HepG2 (cell line): ENCODE results near the gene PRKCE. TPM values are rescaled to one million over a fixed set of nuclear protein-coding genes. Genes with fewer than 3 reads are reported as not detected.

ENCODE experiments used
- BHLHE40 ChIP-seq: IDR thresholded peaks from 2 replicates; pipeline ENCODE4 v1.6.1; 2011; ENCODE audit warnings: low read length, improper control_type of control experiment
- HIC2 ChIP-seq: sonication (generic); formaldehyde crosslinking; IDR thresholded peaks from 2 replicates; pipeline ENCODE4 v1.9.0; 2022; ENCODE audit warnings: low read depth, missing genetic modification reagents
- KDM5A ChIP-seq: fragments of 200-600 bp; sonication (generic); IDR thresholded peaks from 2 replicates; pipeline ENCODE4 v1.7.0; 2018; ENCODE audit warnings: antibody characterized with exemption, mild to moderate bottlenecking, low read length, borderline replicate concordance
- KLF6 ChIP-seq: IDR thresholded peaks from 2 replicates; pipeline ENCODE4 v1.8.0; 2016; ENCODE audit warnings: missing biosample characterization, missing genetic modification reagents
- RARG ChIP-seq: sonication (generic); formaldehyde crosslinking; IDR thresholded peaks from 2 replicates; pipeline ENCODE4 v1.4.0; 2020; ENCODE audit warnings: low read depth, mild to moderate bottlenecking, missing genetic modification reagents
- RBFOX2 ChIP-seq: fragments of 200-400 bp; formaldehyde crosslinking; IDR thresholded peaks from 2 replicates; pipeline ENCODE4 v1.6.1; 2017; ENCODE audit warnings: low read depth, mild to moderate bottlenecking, low read length
- REST ChIP-seq, 2 experiments: IDR thresholded peaks; 2 replicates each; pipeline ENCODE4 v1.6.1; 2011 to 2012; ENCODE audit warnings: low read length in 2 of 2, borderline replicate concordance in 1 of 2, low read depth in 1 of 2, mild to moderate bottlenecking in 1 of 2, moderate library complexity in 1 of 2
- SP140L ChIP-seq: sonication (generic); formaldehyde crosslinking; IDR thresholded peaks from 2 replicates; pipeline ENCODE4 v1.4.0; 2020; ENCODE audit warnings: missing genetic modification reagents, borderline replicate concordance
- SRSF1 ChIP-seq: fragments of 200-400 bp; formaldehyde crosslinking; optimal IDR thresholded peaks from 2 replicates; pipeline ENCODE3; 2017; ENCODE audit warnings: mild to moderate bottlenecking, low read depth, low read length, moderate library complexity
- TAF15 ChIP-seq: fragments of 200-400 bp; formaldehyde crosslinking; IDR thresholded peaks from one replicate; pipeline ENCODE4 v1.6.1; 2018; ENCODE audit warnings: mild to moderate bottlenecking, low read depth, low read length; ENCODE audit not compliant: poor library complexity, severe bottlenecking
- XBP1 ChIP-seq: sonication (generic); formaldehyde crosslinking; IDR thresholded peaks from 2 replicates; pipeline ENCODE4 v1.5.0; 2020; ENCODE audit warnings: missing genetic modification reagents
- ZKSCAN8 ChIP-seq: IDR thresholded peaks from 2 replicates; pipeline ENCODE4 v1.6.1; 2016; ENCODE audit warnings: borderline replicate concordance, missing genetic modification reagents, missing compliant biosample characterization
- ZNF382 ChIP-seq: sonication (generic); formaldehyde crosslinking; IDR thresholded peaks from 2 replicates; pipeline ENCODE4 v1.5.0; 2020; ENCODE audit warnings: missing genetic modification reagents, mild to moderate bottlenecking, borderline replicate concordance
- ZNF556 ChIP-seq: sonication (generic); formaldehyde crosslinking; IDR thresholded peaks from 2 replicates; pipeline ENCODE4 v1.4.0; 2020; ENCODE audit warnings: mild to moderate bottlenecking, missing genetic modification reagents, borderline replicate concordance
- ZNF605 ChIP-seq: sonication (generic); formaldehyde crosslinking; IDR thresholded peaks from 2 replicates; pipeline ENCODE4 v1.8.0; 2022; ENCODE audit warnings: mild to moderate bottlenecking, missing genetic modification reagents
- ZNF678 ChIP-seq: sonication (generic); formaldehyde crosslinking; IDR thresholded peaks from 2 replicates; pipeline ENCODE4 v1.4.0; 2020; ENCODE audit warnings: mild to moderate bottlenecking, missing genetic modification reagents
- ZNF776 ChIP-seq: sonication (generic); formaldehyde crosslinking; IDR thresholded peaks from 2 replicates; pipeline ENCODE4 v1.4.0; 2020; ENCODE audit warnings: mild to moderate bottlenecking, missing genetic modification reagents
- polyA plus RNA-seq, 8 experiments: library from polyadenylated mRNA; depleted of rRNA in 3 of 8; stranded (reverse) in 7 of 8; unstranded in 1 of 8; fragments of >200 nt; fragmentation: Illumina TruSeq in 4 of 8; extraction: Trizol in 4 of 8; gene quantifications; 2 replicates each; pipeline versions ENCODE4 v1.2.1 to v1.2.3, GENCODE V29; 2011 to 2016; ENCODE audit warnings: low read depth in 4 of 8, missing spikeins in 1 of 8, mixed read lengths in 1 of 8; ENCODE audit not compliant: insufficient read depth in 1 of 8
- total RNA-seq, 5 experiments: library from RNA; depleted of rRNA; stranded (reverse); fragments of >200 nt; fragmentation: Illumina TruSeq; extraction: Trizol; gene quantifications; 2 replicates each; pipeline ENCODE4 v1.2.3, GENCODE V29; 2016; ENCODE audit warnings: low read depth in 1 of 5
- TF ChIP-seq, protein P1 (sequence below): sonication (generic); formaldehyde crosslinking; IDR thresholded peaks from 2 replicates; pipeline ENCODE4 v1.4.0; 2020; ENCODE audit warnings: mild to moderate bottlenecking, missing genetic modification reagents
- TF ChIP-seq, protein P2 (sequence below): sonication (generic); formaldehyde crosslinking; IDR thresholded peaks from 2 replicates; pipeline ENCODE4 v1.8.0; 2022; ENCODE audit warnings: mild to moderate bottlenecking, missing genetic modification reagents, moderate library complexity

The PRKCE gene
- total and polyA plus RNA-seq, 2 of the 13 experiments (the other 11 are each of a cell fraction or from before 2014, with no cell fraction given) = 1.0 to 3.9 TPM

- TF ChIP-seq, protein P1, sequence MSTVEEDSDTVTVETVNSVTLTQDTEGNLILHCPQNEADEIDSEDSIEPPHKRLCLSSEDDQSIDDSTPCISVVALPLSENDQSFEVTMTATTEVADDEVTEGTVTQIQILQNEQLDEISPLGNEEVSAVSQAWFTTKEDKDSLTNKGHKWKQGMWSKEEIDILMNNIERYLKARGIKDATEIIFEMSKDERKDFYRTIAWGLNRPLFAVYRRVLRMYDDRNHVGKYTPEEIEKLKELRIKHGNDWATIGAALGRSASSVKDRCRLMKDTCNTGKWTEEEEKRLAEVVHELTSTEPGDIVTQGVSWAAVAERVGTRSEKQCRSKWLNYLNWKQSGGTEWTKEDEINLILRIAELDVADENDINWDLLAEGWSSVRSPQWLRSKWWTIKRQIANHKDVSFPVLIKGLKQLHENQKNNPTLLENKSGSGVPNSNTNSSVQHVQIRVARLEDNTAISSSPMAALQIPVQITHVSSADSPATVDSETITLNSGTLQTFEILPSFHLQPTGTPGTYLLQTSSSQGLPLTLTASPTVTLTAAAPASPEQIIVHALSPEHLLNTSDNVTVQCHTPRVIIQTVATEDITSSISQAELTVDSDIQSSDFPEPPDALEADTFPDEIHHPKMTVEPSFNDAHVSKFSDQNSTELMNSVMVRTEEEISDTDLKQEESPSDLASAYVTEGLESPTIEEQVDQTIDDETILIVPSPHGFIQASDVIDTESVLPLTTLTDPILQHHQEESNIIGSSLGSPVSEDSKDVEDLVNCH (CRISPR knock-in tag) = no peak
- TF ChIP-seq ZNF605 (CRISPR knock-in tag) (peak; percentile 57; the same call in 1 of the 2 replicates), RBFOX2 (peak; percentile 87), BHLHE40 (peak; percentile 15; the same call in 1 of the 2 replicates), SP140L (no peak), ZNF556 (CRISPR knock-in tag) (no peak), HIC2 (CRISPR knock-in tag) (no peak), ZKSCAN8 (CRISPR knock-in tag) (no peak), ZNF776 (no peak), REST (IDR thresholded peaks at IDR 0.05; ENCODE audit: borderline replicate concordance in 1 of 2, low read depth in 1 of 2, low read length in 2 of 2) (peak in 1 of 2 experiments; percentile 50; a peak in 1 of 4 replicates), TAF15 (peak; percentile 67), KLF6 (CRISPR knock-in tag) (no peak), RARG (no peak), KDM5A (peak; percentile 82; the same call in 1 of the 2 replicates), XBP1 (CRISPR knock-in tag) (no peak), ZNF678 (CRISPR knock-in tag) (no peak; the same call in 1 of the 2 replicates), ZNF382 (CRISPR knock-in tag) (no peak), SRSF1 (peak; percentile 87)
- TF ChIP-seq, protein P2, sequence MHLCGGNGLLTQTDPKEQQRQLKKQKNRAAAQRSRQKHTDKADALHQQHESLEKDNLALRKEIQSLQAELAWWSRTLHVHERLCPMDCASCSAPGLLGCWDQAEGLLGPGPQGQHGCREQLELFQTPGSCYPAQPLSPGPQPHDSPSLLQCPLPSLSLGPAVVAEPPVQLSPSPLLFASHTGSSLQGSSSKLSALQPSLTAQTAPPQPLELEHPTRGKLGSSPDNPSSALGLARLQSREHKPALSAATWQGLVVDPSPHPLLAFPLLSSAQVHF = no peak
Measured at GRCh38 chr2:45611020-45611859, 40.2 kb upstream of the PRKCE start, which contains the start of gene SRBD1 (continued).
